WTC11 (cell line): ENCODE results near the gene ZSCAN32. TPM values are rescaled to one million over a fixed set of nuclear protein-coding genes. Genes with fewer than 3 reads are reported as not detected.

Experiments
- ATAC-seq: fragments of 200-7000 bp; cut with Tn5 transposase; 2 replicates; pipeline ENCODE4 v1.10.0; 2021; ENCODE audit warnings: mild to moderate bottlenecking, moderate library complexity
- CTCF ChIA-PET: fragments of 300-600 bp; sonication (Branson Sonifier 250); formaldehyde crosslinking; loops from one replicate; lab custom pipeline; 2021; ENCODE audit warnings: antibody characterized with exemption; lab: Charles Lee
- POLR2A ChIA-PET: fragments of 350-600 bp; sonication (Branson Sonifier 250); formaldehyde crosslinking; loops from one replicate; lab custom pipeline; 2021; ENCODE audit warnings: antibody characterized with exemption; lab: Charles Lee
- DNase-seq: peaks from one replicate; pipeline ENCODE4 v3.0.0; 2021; ENCODE audit warnings: low spot score
- H3K27ac Mint-ChIP-seq: 2 replicates; pipeline ENCODE4 v1.8.0; 2021; ENCODE audit warnings: mixed read lengths
- H3K27me3 Mint-ChIP-seq: 2 replicates; pipeline ENCODE4 v1.8.0; 2021; ENCODE audit warnings: low read depth, mild to moderate bottlenecking, moderate library complexity, mixed read lengths
- H3K36me3 Mint-ChIP-seq: 2 replicates; pipeline ENCODE4 v1.8.0; 2021; ENCODE audit warnings: mixed read lengths
- H3K4me1 Mint-ChIP-seq: 2 replicates; pipeline ENCODE4 v1.8.0; 2022; ENCODE audit warnings: mixed read lengths
- H3K4me3 Mint-ChIP-seq: 2 replicates; pipeline ENCODE4 v1.8.0; 2021; ENCODE audit warnings: mild to moderate bottlenecking, moderate library complexity, mixed read lengths
- H3K9me3 Mint-ChIP-seq: 2 replicates; pipeline ENCODE4 v1.8.0; 2021; ENCODE audit warnings: mixed read lengths
- ATF1 ChIP-seq: sonication (generic); formaldehyde crosslinking; IDR thresholded peaks from 2 replicates; pipeline ENCODE4 v1.8.1; 2023; ENCODE audit warnings: mild to moderate bottlenecking, moderate library complexity, missing genetic modification reagents
- GTF2I ChIP-seq: fragments of 250-450 bp; sonication (Bioruptor Pico); conservative IDR thresholded peaks from 2 replicates; pipeline ENCODE4 v1.4.0; 2021; ENCODE audit warnings: mild to moderate bottlenecking
- IRF2 ChIP-seq: sonication (generic); formaldehyde crosslinking; IDR thresholded peaks from 2 replicates; pipeline ENCODE4 v1.8.0; 2022; ENCODE audit warnings: low read depth, missing genetic modification reagents, borderline replicate concordance
- NR2C2 ChIP-seq: sonication (generic); formaldehyde crosslinking; IDR thresholded peaks from 2 replicates; pipeline ENCODE4 v1.8.0; 2022; ENCODE audit warnings: mild to moderate bottlenecking, missing genetic modification reagents
- PRRX2 ChIP-seq: fragments of 250-450 bp; sonication (Bioruptor Pico); IDR thresholded peaks from 2 replicates; pipeline ENCODE4 v1.8.0; 2021; ENCODE audit warnings: mild to moderate bottlenecking
- RELA ChIP-seq: sonication (generic); formaldehyde crosslinking; IDR thresholded peaks from 2 replicates; pipeline ENCODE4 v1.8.1; 2022; ENCODE audit warnings: missing genetic modification reagents, mild to moderate bottlenecking, borderline replicate concordance
- TEAD1 ChIP-seq: sonication (generic); formaldehyde crosslinking; IDR thresholded peaks from 2 replicates; pipeline ENCODE4 v1.8.0; 2022; ENCODE audit warnings: mild to moderate bottlenecking, missing genetic modification reagents
- TEAD4 ChIP-seq: sonication (generic); formaldehyde crosslinking; IDR thresholded peaks from 2 replicates; pipeline ENCODE4 v1.8.0; 2022; ENCODE audit warnings: mild to moderate bottlenecking, missing genetic modification reagents
- TP53 ChIP-seq: sonication (generic); formaldehyde crosslinking; IDR thresholded peaks from 2 replicates; pipeline ENCODE4 v1.8.1; 2023; ENCODE audit warnings: mild to moderate bottlenecking, missing genetic modification reagents
- ZNF121 ChIP-seq: sonication (generic); formaldehyde crosslinking; IDR thresholded peaks from 2 replicates; pipeline ENCODE4 v1.8.0; 2023; ENCODE audit warnings: missing genetic modification reagents
- ZNF219 ChIP-seq: sonication (generic); formaldehyde crosslinking; IDR thresholded peaks from 2 replicates; pipeline ENCODE4 v1.8.0; 2023; ENCODE audit warnings: missing genetic modification reagents, mild to moderate bottlenecking, borderline replicate concordance
- ZNF232 ChIP-seq: sonication (generic); formaldehyde crosslinking; IDR thresholded peaks from 2 replicates; pipeline ENCODE4 v1.8.0; 2022; ENCODE audit warnings: mild to moderate bottlenecking, missing genetic modification reagents
- total RNA-seq: library from RNA; stranded (reverse); gene quantifications from 3 replicates; pipeline ENCODE4 v1.2.3, GENCODE V29; 2021
- TF ChIP-seq, protein P1 (sequence below): fragments of 250-450 bp; sonication (Bioruptor Pico); IDR thresholded peaks from 2 replicates; pipeline ENCODE4 v1.9.0; 2021; ENCODE audit warnings: mild to moderate bottlenecking
- TF ChIP-seq, protein P2 (sequence below): sonication (generic); formaldehyde crosslinking; IDR thresholded peaks from 2 replicates; pipeline ENCODE4 v1.8.1; 2022; ENCODE audit warnings: mild to moderate bottlenecking, moderate library complexity, missing genetic modification reagents
- TF ChIP-seq, protein P3 (sequence below): fragments of 250-450 bp; sonication (Bioruptor Pico); IDR thresholded peaks from 2 replicates; pipeline ENCODE4 v1.9.0; 2021; ENCODE audit warnings: moderate library complexity, mild to moderate bottlenecking, inconsistent platforms, borderline replicate concordance
- TF ChIP-seq, protein P4 (sequence below): fragments of 250-450 bp; sonication (Bioruptor Pico); conservative IDR thresholded peaks from 2 replicates; pipeline ENCODE4 v1.9.0; 2021; ENCODE audit warnings: mild to moderate bottlenecking
- TF ChIP-seq, protein P5 (sequence below): sonication (generic); formaldehyde crosslinking; conservative IDR thresholded peaks from 2 replicates; pipeline ENCODE4 v1.8.1; 2022; ENCODE audit warnings: mild to moderate bottlenecking, missing genetic modification reagents
- TF ChIP-seq, protein P6 (sequence below): sonication (generic); formaldehyde crosslinking; IDR thresholded peaks from 2 replicates; pipeline ENCODE4 v1.8.0; 2022; ENCODE audit warnings: mild to moderate bottlenecking, missing genetic modification reagents

Gene ZSCAN32
- total RNA-seq, 1 experiment from 2014 or later, result 16.7 TPM

DNA sequence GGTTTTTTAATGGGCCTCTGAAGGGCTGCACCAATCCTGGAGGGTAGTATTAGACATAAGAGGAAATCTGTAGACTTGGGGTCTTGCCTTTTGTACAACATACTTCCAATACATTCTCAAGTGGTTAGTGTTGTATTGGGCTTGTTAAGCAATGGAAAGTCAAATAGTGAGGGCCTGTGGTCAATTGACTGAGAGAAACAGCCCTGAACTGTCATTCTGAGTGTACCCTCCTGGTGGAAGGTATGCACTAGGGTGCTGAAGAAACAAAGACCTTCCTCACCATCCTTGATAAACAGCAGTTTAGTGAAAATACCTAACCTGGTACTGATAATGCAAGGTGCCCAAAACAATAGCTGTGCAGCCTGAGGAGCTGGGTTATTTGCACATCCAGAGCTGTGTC, 22.9 kb downstream of the ZSCAN32 start (continued):
- TF ChIP-seq TEAD1 (CRISPR knock-in tag), result no peak
- no peak for TF ChIP-seq NR2C2 (CRISPR knock-in tag)

DNA sequence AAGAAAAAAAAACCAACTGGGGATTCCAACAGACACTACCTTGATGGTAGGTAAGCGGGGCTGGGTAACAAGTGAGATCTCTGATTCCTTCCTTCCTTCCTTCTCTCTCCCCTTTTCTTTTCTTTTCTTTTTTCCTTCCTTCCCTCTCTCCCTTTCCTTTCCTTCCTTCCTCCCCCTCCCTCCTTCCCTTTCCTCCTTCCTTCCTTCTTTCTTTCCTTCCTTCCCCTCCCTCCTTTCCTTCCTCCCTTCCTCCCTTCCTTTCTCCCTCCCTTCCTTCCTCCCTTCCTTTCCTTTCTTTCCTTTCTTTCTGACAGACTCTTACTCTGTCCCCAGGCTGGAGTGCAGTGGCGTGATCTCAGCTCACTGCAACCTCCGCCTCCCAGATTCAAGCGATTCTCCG, 25.1 kb downstream of the ZSCAN32 start:
- no peak for TF ChIP-seq TEAD4
- TF ChIP-seq, protein P1, sequence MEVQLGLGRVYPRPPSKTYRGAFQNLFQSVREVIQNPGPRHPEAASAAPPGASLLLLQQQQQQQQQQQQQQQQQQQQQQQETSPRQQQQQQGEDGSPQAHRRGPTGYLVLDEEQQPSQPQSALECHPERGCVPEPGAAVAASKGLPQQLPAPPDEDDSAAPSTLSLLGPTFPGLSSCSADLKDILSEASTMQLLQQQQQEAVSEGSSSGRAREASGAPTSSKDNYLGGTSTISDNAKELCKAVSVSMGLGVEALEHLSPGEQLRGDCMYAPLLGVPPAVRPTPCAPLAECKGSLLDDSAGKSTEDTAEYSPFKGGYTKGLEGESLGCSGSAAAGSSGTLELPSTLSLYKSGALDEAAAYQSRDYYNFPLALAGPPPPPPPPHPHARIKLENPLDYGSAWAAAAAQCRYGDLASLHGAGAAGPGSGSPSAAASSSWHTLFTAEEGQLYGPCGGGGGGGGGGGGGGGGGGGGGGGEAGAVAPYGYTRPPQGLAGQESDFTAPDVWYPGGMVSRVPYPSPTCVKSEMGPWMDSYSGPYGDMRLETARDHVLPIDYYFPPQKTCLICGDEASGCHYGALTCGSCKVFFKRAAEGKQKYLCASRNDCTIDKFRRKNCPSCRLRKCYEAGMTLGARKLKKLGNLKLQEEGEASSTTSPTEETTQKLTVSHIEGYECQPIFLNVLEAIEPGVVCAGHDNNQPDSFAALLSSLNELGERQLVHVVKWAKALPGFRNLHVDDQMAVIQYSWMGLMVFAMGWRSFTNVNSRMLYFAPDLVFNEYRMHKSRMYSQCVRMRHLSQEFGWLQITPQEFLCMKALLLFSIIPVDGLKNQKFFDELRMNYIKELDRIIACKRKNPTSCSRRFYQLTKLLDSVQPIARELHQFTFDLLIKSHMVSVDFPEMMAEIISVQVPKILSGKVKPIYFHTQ (CRISPR knock-in tag), result no peak
- TF ChIP-seq PRRX2, result no peak
- TF ChIP-seq, protein P2, sequence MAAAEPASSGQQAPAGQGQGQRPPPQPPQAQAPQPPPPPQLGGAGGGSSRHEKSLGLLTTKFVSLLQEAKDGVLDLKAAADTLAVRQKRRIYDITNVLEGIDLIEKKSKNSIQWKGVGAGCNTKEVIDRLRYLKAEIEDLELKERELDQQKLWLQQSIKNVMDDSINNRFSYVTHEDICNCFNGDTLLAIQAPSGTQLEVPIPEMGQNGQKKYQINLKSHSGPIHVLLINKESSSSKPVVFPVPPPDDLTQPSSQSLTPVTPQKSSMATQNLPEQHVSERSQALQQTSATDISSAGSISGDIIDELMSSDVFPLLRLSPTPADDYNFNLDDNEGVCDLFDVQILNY, result no peak
- TF ChIP-seq, protein P3, sequence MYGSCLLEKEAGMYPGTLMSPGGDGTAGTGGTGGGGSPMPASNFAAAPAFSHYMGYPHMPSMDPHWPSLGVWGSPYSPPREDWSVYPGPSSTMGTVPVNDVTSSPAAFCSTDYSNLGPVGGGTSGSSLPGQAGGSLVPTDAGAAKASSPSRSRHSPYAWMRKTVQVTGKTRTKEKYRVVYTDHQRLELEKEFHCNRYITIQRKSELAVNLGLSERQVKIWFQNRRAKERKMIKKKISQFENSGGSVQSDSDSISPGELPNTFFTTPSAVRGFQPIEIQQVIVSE (CRISPR knock-in tag), result no peak
- TF ChIP-seq, protein P4, sequence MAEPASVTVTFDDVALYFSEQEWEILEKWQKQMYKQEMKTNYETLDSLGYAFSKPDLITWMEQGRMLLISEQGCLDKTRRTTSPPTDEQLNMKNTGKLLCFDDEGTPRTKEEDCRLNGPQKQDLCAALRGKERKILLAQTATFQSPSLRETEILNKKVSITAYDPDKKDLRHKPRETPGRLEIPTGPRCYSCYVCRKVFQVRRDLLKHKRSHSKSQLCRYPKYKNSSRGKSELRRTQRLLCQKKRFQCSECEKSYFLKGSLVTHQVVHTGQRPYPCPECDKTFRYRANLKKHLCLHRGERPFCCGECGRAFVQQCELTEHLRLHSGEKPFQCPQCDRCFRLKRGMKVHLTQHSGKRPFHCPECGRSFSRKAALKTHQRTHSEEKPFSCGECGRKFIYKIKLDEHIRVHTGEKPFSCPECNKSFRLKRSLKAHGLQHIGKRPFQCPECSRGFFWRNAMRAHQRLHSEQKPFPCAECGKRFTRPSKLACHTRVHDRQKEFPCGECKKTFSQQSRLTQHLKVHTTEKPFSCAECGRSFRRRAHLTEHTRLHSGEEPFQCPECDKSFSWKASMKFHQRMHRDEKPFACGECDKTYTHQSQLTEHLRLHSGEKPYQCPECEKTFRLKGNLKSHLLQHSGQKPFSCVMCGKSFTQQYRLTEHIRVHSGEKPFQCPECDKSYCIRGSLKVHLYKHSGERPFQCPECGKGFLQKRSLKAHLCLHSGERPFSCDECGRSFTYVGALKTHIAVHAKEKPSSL, result no peak
- TF ChIP-seq, protein P5, sequence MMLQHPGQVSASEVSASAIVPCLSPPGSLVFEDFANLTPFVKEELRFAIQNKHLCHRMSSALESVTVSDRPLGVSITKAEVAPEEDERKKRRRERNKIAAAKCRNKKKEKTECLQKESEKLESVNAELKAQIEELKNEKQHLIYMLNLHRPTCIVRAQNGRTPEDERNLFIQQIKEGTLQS (CRISPR knock-in tag), result no peak
- TF ChIP-seq RELA (CRISPR knock-in tag), result no peak
- TF ChIP-seq, protein P6, sequence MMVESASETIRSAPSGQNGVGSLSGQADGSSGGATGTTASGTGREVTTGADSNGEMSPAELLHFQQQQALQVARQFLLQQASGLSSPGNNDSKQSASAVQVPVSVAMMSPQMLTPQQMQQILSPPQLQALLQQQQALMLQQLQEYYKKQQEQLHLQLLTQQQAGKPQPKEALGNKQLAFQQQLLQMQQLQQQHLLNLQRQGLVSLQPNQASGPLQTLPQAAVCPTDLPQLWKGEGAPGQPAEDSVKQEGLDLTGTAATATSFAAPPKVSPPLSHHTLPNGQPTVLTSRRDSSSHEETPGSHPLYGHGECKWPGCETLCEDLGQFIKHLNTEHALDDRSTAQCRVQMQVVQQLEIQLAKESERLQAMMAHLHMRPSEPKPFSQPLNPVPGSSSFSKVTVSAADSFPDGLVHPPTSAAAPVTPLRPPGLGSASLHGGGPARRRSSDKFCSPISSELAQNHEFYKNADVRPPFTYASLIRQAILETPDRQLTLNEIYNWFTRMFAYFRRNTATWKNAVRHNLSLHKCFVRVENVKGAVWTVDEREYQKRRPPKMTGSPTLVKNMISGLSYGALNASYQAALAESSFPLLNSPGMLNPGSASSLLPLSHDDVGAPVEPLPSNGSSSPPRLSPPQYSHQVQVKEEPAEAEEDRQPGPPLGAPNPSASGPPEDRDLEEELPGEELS (CRISPR knock-in tag), result no peak
- no peak for TF ChIP-seq ZNF219 (CRISPR knock-in tag)
- TF ChIP-seq TP53, result no peak
- no peak for TF ChIP-seq ZNF121 (CRISPR knock-in tag)
- no peak for TF ChIP-seq ATF1 (CRISPR knock-in tag)
- TF ChIP-seq IRF2 (CRISPR knock-in tag), result no peak
- TF ChIP-seq ZNF232 (CRISPR knock-in tag), result no peak
- TF ChIP-seq GTF2I (CRISPR knock-in tag), result no peak
- no peak for TF ChIP-seq NR2C2 (CRISPR knock-in tag)
- TF ChIP-seq, all 79 proteins: peak for 0
- Mint-ChIP-seq H3K27me3 (peaks cover 55% of the 10 kb centered on the region), H3K9me3 (peaks cover 64% of the 10 kb centered on the region), H3K4me3 (no peak overlapping the region), H3K36me3 (peaks cover 15% of the 10 kb centered on the region), H3K27ac (no peak overlapping the region), H3K4me1 (no peaks in the 10 kb centered on the region)
- DNase-seq, result no peak
- POLR2A ChIA-PET, result no interaction called here
- no peak for ATAC-seq
- CTCF ChIA-PET, result no interaction called here
